ENCODE measurements around the gene CCDC121. TPM values are rescaled to one million over a fixed set of nuclear protein-coding genes. Genes with fewer than 3 reads are reported as not detected.

Gene CCDC121
- total RNA-seq, 2 experiments from 2014 or later, result 0.34 to 0.36 TPM

Other genes with a start within 250 kb of the CCDC121 start
- gene ZNF513, start 248.3 kb downstream of the CCDC121 start, total RNA-seq, result 1 to 10 TPM; 8.6 to 9.7 TPM
- gene PPM1G, start 219.4 kb downstream of the CCDC121 start, total RNA-seq, result 100 to 1,000 TPM; 127 to 132 TPM
- 10 to 100 TPM; 80.8 to 82.7 TPM for gene NRBP1, start 200.4 kb downstream of the CCDC121 start, total RNA-seq
- gene KRTCAP3, start 186.6 kb downstream of the CCDC121 start, total RNA-seq, result 1 to 10 TPM; 5.4 to 6.4 TPM
- 1 to 10 TPM; 7.7 to 8.2 TPM for gene IFT172, start 139.3 kb downstream of the CCDC121 start, total RNA-seq
- under 1 TPM; 0.22 to 0.38 TPM for gene FNDC4, start 133.8 kb downstream of the CCDC121 start, total RNA-seq
- not detected for gene GCKR, start 132.2 kb downstream of the CCDC121 start, total RNA-seq
- gene ZNF512, start 46.0 kb downstream of the CCDC121 start, total RNA-seq, result 10 to 100 TPM; 27.4 to 30.0 TPM
- gene GPN1, start within 50 bp of the CCDC121 start, total RNA-seq, result 10 to 100 TPM; 54.4 to 56.8 TPM
- 10 to 100 TPM; 30.1 to 30.3 TPM for gene SUPT7L, start 34.6 kb upstream of the CCDC121 start, total RNA-seq
- 10 to 100 TPM; 26.5 TPM for gene SLC4A1AP, start 34.9 kb upstream of the CCDC121 start, total RNA-seq
- gene MRPL33, start 142.7 kb upstream of the CCDC121 start, total RNA-seq, result 10 to 100 TPM; 83.3 to 84.2 TPM